Neural progenitor cell (in vitro differentiated cells): ENCODE measurements around the gene FGD4.

Experiments
- EZH2 ChIP-seq: fragments of 200-600 bp; sonication (generic); IDR thresholded peaks from 2 replicates; pipeline ENCODE4 v1.6.1; 2017; ENCODE audit warnings: antibody characterized with exemption, mild to moderate bottlenecking, moderate library complexity
- TF ChIP-seq, protein P1 (sequence below): fragments of 200-600 bp; sonication (generic); IDR thresholded peaks from 2 replicates; pipeline ENCODE4 v1.5.1; 2017; ENCODE audit warnings: antibody characterized with exemption, mild to moderate bottlenecking

GRCh38 chr12:32496946-32497345, 97.6 kb downstream of the FGD4 start:
- no peak for TF ChIP-seq EZH2
- TF ChIP-seq, protein P1, sequence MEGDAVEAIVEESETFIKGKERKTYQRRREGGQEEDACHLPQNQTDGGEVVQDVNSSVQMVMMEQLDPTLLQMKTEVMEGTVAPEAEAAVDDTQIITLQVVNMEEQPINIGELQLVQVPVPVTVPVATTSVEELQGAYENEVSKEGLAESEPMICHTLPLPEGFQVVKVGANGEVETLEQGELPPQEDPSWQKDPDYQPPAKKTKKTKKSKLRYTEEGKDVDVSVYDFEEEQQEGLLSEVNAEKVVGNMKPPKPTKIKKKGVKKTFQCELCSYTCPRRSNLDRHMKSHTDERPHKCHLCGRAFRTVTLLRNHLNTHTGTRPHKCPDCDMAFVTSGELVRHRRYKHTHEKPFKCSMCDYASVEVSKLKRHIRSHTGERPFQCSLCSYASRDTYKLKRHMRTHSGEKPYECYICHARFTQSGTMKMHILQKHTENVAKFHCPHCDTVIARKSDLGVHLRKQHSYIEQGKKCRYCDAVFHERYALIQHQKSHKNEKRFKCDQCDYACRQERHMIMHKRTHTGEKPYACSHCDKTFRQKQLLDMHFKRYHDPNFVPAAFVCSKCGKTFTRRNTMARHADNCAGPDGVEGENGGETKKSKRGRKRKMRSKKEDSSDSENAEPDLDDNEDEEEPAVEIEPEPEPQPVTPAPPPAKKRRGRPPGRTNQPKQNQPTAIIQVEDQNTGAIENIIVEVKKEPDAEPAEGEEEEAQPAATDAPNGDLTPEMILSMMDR = no peak
